Measurements from ENCODE around the gene ZCCHC14.

The ZCCHC14 gene

DNA sequence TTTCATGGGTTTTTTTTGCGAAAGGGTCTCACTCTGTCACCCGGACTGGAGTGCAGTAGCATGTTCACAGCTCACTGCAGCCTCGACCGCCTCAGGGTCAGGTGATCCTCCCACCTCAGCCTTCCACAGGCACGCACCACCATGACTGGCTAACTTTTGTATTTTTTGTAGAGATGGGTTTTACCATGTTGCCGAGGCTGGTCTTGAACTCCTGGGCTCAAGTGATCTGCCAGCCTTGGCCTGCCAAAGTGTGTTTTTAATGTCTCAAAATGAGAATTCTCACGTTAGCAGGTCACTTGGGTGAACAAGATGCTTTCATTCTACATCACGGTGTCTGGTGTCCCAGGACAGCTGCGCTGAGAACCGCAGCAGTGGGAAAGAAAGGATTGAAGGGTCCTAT, 112.4 kb downstream of the ZCCHC14 start:
- peak overlapping the region; percentile 71; the same call in 1 of the 2 replicates for H3K27ac ChIP-seq
- TF ChIP-seq ZFX (IDR thresholded peaks at IDR 0.05; ENCODE audit: borderline replicate concordance): no peak
- TF ChIP-seq, protein P1, sequence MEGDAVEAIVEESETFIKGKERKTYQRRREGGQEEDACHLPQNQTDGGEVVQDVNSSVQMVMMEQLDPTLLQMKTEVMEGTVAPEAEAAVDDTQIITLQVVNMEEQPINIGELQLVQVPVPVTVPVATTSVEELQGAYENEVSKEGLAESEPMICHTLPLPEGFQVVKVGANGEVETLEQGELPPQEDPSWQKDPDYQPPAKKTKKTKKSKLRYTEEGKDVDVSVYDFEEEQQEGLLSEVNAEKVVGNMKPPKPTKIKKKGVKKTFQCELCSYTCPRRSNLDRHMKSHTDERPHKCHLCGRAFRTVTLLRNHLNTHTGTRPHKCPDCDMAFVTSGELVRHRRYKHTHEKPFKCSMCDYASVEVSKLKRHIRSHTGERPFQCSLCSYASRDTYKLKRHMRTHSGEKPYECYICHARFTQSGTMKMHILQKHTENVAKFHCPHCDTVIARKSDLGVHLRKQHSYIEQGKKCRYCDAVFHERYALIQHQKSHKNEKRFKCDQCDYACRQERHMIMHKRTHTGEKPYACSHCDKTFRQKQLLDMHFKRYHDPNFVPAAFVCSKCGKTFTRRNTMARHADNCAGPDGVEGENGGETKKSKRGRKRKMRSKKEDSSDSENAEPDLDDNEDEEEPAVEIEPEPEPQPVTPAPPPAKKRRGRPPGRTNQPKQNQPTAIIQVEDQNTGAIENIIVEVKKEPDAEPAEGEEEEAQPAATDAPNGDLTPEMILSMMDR (IDR thresholded peaks at IDR 0.05): no peak

DNA sequence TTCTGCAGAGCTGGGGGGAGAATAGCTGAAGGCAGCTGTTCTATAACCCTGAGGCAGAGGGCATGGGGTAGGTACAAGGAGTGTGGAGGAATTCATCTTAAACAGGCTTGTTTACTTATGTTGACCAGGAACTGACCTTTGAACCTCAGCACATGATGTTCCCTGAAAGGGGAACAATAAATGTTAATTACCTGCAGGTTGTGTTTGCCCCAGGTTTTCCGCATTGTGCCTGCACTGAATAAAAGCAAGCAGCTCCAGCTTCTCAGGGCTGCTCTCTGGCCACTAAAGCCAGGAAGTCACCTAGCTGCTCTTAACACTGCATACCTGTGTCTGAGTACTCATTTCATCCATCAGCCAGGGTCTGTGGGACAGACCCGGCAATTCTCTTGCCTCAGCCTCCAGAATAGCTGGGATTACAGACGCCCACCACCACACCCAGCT, 113.5 kb downstream of the ZCCHC14 start:
- H3K27ac ChIP-seq: peak overlapping the region; percentile 71

DNA sequence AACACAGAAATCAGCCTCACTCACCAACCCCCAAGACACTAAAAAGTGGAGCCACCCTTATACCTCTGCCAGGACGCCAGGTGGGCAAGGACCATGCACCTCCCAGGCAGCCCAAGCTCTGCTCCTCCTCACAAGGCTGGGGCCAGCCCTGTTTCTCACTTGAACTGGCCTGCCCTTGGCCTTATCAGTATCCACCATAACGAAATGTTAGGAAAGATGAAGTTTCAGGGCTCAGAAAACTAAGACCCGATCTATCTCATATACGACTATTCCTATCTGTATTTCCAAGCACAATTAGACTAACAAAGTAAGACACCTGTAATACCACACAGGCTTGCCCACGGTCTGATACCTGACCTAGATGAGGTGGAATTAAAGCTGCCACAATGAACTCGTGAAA, 116.2 kb downstream of the ZCCHC14 start:
- H3K27ac ChIP-seq: no peak overlapping the region
- TF ChIP-seq, protein P1 (IDR thresholded peaks at IDR 0.05): no peak
- TF ChIP-seq ZFX (IDR thresholded peaks at IDR 0.05; ENCODE audit: borderline replicate concordance): no peak

DNA sequence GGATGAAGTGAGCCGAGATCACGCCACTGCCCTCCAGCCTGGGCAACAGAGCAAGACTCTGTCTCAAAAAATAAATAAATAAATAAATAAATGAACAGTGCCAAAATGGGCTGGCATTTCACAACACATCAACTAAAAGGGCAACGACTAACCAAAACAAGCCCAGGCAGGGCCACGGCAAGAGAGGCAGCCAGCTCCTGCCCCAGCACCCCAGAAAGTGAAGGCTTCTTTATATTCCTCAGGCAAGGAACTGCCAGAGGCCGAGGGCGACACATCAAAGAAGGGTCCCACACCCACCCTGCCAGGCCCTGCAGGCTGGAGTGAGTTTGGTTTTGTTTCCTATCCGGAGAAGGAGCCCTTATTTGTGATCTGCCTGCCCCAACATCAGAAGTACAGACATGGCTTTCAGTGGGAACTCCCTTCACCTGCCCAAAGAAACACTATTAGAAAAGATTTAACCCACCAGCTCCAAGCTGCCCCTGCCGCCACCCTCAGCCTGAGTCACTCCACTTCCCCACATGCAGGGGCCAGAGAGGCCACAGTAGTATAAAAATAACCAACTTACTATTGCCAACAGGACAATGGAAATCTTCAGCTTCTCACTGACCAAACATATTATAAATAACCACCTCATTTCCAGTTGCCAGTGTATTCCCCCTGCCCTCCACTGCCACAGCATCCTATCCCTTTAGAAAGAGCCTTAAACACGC, 117.2 kb downstream of the ZCCHC14 start:
- no peak for TF ChIP-seq ZFX (IDR thresholded peaks at IDR 0.05; ENCODE audit: borderline replicate concordance)
- TF ChIP-seq, protein P1 (IDR thresholded peaks at IDR 0.05): no peak
- no peak overlapping the region for H3K27ac ChIP-seq

DNA sequence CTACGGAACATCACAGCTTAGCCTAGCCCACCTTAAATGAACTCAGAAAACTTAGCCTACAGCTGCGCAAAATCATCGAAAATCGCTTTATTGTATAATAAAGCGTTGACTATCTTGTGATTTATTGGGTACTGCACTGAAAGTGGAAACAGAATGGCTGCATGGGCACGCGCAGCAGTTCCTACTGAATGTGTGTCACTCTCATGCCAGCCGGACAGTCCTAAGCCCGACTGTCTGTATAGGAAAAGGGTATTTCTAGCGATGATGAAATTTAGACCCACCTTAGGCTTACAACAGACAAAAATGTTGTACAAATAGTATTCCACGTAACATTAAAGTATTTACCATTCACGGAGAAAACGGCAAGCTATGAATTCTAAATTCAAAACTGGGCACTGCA, 118.5 kb downstream of the ZCCHC14 start:
- TF ChIP-seq, protein P1 (IDR thresholded peaks at IDR 0.05): no peak
- TF ChIP-seq ZFX (IDR thresholded peaks at IDR 0.05; ENCODE audit: borderline replicate concordance): no peak
- no peak overlapping the region for H3K27ac ChIP-seq

DNA sequence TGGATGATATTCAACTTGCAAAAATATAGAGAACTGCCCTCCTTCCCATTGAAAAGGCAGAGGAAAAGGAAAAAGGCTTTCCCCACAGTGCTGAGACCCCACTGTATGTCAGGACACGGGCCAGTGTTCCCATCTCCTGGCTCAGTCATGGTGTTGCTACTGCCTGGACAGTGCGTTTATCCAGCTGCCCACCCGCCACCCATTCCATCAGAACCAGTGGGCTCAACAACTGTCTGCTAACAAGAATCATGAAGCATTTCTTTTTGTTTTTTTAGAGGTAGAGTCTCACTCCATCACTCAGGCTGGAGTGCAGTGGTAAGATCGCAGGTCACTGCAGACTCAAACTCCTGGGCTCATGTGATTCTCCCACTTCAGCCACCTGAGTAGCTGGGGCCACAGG, 120.5 kb downstream of the ZCCHC14 start:
- no peak for TF ChIP-seq ZFX (IDR thresholded peaks at IDR 0.05; ENCODE audit: borderline replicate concordance)
- TF ChIP-seq, protein P1 (IDR thresholded peaks at IDR 0.05): no peak

DNA sequence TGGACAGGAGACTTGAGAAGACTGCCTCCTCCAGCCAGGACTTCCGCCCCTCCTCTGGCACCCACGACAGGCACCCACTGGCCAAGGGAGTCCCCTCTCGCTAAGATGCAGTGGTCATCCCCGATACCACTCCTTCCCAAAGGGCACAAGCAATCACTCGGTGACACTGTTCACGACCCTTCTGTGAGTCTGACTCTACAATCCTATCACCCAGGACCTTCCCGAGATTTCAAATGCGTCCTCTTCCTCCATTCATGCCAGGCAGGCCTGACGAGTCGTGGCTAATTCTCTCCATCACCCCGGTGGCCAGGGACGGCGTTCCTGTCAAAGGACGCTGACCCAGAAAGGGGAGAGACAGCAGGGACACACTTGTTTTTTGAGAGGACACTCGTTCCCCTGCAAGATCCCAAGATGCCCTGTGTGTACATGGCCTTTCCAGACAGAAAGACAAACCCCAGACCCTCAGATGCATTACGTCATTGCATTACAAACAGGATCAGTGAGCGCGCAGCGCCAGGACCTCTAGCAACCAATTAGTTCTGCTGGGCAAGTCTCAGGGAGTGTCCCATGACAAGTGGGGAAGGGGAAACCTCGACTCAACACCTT, 121.5 kb downstream of the ZCCHC14 start:
- H3K27ac ChIP-seq: no peak overlapping the region
- no peak for TF ChIP-seq ZFX (IDR thresholded peaks at IDR 0.05; ENCODE audit: borderline replicate concordance)

More for the DNA sequence above, 120.5 kb downstream of the ZCCHC14 start:
- no peak overlapping the region for H3K27ac ChIP-seq

DNA sequence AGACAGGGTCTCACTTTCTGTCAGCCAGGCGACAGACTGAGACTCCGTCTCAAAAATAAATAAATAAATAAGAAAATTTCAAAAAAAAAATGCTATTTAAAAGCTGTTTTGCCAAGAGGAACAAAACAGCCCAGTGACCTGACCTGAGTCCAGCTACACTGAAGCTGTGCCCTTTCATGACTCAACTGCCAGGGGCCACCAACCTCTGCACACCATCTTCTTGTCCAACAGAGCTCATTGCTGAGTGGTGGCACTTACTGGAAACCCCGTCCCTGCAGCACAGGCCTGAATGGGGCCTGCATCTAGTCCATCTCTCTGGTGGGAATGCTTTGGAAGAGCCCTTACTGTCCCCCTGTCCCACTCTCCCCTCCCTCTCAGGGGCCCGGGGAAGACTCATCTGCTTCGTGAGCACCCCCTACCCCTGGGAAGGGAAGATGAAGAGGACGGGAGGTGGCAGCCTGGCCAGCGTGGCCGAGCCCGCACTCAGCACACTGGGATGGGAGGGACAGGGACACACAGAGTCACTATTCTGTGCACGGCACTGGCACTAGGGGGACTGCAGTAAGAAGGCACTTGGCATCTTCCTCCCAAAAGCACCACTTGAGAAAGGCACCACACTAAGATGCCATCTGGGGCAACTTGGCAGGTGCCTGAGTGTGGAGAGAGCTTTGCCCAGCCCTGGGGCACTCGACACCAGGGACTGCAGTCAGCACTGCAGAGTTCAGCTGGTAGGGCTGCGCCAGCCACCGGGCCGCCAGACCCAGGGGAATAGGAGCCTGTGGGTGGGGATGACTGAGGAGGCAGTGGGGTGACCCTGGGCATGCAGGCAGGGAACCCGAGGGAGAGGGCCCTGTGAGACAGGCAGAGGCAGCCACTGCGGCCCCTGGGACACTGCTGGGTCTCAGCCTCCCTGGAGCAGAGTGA, 122.8 kb downstream of the ZCCHC14 start:
- TF ChIP-seq, protein P1 (IDR thresholded peaks at IDR 0.05): no peak
- TF ChIP-seq ZFX (IDR thresholded peaks at IDR 0.05; ENCODE audit: borderline replicate concordance): no peak
- H3K27ac ChIP-seq: no peak overlapping the region

Data from 22Rv1 (cell line).